ENCODE results near the gene SLIT1.

SLIT1 gene

DNA sequence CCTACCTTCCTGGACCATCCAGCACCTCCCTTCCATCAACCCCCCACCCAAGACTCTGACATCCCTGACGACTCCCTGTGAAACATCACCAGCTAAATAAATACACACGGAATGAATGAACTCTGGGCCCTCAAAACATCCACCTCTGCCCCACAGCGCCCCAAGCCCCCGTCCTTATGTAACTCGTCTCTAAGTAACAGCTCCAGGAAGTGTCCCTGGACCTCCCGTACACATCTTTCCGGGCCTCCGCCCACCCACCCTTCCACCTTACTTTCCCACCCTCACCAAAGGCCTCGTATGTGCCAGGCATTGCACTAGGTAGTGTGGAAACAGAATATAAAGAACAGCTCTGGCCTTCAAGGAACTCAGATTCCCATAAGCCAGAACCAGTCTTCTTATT lies 27.7 kb upstream of the SLIT1 start:
- Histone ChIP-seq H3K79me2 (ENCODE audit: insufficient read depth, low read length) (no peaks in the 10 kb centered on the region), H3K4me2 (ENCODE audit: low read depth, low read length, poor library complexity, severe bottlenecking) (no peak overlapping the region), H3F3A (ENCODE audit: insufficient read depth) (no peaks in the 10 kb centered on the region), H3K27me3 (ENCODE audit: low read length) (no peaks in the 10 kb centered on the region), H3K9me3 (ENCODE audit: insufficient read depth, low read length) (no peaks in the 10 kb centered on the region), H3K27ac (ENCODE audit: low read depth, low read length) (no peak overlapping the region), H2AFZ (ENCODE audit: low read depth, low read length, severe bottlenecking) (no peak overlapping the region), H3K9ac (ENCODE audit: low read length) (no peak overlapping the region), H3K36me3 (ENCODE audit: low read length) (no peaks in the 10 kb centered on the region), H3K4me3 (ENCODE audit: insufficient read depth, low read length, poor library complexity, severe bottlenecking) (no peak overlapping the region), H3K9me2 (replicated peaks; ENCODE audit: insufficient read depth, low read length) (no peaks in the 10 kb centered on the region), H4K20me1 (ENCODE audit: low read depth, low read length) (no peaks in the 10 kb centered on the region)
- no peak for TF ChIP-seq EZH2phosphoT487 (conservative IDR thresholded peaks at IDR 0.05; ENCODE audit: low read length)
- TF ChIP-seq, protein P1, sequence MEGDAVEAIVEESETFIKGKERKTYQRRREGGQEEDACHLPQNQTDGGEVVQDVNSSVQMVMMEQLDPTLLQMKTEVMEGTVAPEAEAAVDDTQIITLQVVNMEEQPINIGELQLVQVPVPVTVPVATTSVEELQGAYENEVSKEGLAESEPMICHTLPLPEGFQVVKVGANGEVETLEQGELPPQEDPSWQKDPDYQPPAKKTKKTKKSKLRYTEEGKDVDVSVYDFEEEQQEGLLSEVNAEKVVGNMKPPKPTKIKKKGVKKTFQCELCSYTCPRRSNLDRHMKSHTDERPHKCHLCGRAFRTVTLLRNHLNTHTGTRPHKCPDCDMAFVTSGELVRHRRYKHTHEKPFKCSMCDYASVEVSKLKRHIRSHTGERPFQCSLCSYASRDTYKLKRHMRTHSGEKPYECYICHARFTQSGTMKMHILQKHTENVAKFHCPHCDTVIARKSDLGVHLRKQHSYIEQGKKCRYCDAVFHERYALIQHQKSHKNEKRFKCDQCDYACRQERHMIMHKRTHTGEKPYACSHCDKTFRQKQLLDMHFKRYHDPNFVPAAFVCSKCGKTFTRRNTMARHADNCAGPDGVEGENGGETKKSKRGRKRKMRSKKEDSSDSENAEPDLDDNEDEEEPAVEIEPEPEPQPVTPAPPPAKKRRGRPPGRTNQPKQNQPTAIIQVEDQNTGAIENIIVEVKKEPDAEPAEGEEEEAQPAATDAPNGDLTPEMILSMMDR (IDR thresholded peaks at IDR 0.05; ENCODE audit: insufficient read depth, low read length, poor library complexity, severe bottlenecking) = no peak

DNA sequence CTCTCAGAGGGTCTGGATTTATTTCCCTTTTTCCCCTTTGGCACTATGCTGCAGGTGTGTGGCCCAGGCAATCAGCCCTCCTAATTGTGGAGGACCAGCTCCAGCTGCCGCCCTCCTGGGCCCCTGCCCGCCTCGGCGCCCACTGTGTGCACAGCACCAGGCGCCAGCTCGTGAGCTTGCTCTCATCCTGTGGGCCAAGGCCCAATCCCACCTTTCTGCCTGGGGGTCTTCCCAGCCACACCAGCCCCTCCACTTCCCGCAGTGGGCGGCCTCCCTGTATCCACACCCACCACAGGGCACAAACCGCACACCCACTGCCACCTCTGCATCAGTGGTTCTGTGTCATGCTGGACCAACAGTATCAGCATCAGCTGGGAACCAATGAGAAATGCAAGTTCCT lies 25.5 kb upstream of the SLIT1 start:
- Histone ChIP-seq H3F3A (ENCODE audit: insufficient read depth) (no peaks in the 10 kb centered on the region), H3K9ac (ENCODE audit: low read length) (no peak overlapping the region), H3K9me2 (replicated peaks; ENCODE audit: insufficient read depth, low read length) (no peaks in the 10 kb centered on the region), H3K4me2 (ENCODE audit: low read depth, low read length, poor library complexity, severe bottlenecking) (no peak overlapping the region), H2AFZ (ENCODE audit: low read depth, low read length, severe bottlenecking) (no peak overlapping the region), H3K4me3 (ENCODE audit: insufficient read depth, low read length, poor library complexity, severe bottlenecking) (no peak overlapping the region), H3K9me3 (ENCODE audit: insufficient read depth, low read length) (no peaks in the 10 kb centered on the region), H4K20me1 (ENCODE audit: low read depth, low read length) (no peaks in the 10 kb centered on the region), H3K27ac (ENCODE audit: low read depth, low read length) (no peak overlapping the region), H3K79me2 (ENCODE audit: insufficient read depth, low read length) (no peaks in the 10 kb centered on the region), H3K27me3 (ENCODE audit: low read length) (no peaks in the 10 kb centered on the region), H3K36me3 (ENCODE audit: low read length) (no peaks in the 10 kb centered on the region)
- TF ChIP-seq EZH2phosphoT487 (conservative IDR thresholded peaks at IDR 0.05; ENCODE audit: low read length) = no peak
- TF ChIP-seq, protein P1 (IDR thresholded peaks at IDR 0.05; ENCODE audit: insufficient read depth, low read length, poor library complexity, severe bottlenecking) = no peak

GRCh38 chr10:97210543-97210960 lies 24.8 kb upstream of the SLIT1 start:
- Histone ChIP-seq H4K20me1 (ENCODE audit: low read depth, low read length) (no peaks in the 10 kb centered on the region), H3F3A (ENCODE audit: insufficient read depth) (no peaks in the 10 kb centered on the region), H3K9me3 (ENCODE audit: insufficient read depth, low read length) (no peaks in the 10 kb centered on the region), H3K36me3 (ENCODE audit: low read length) (no peaks in the 10 kb centered on the region), H3K79me2 (ENCODE audit: insufficient read depth, low read length) (no peaks in the 10 kb centered on the region), H2AFZ (ENCODE audit: low read depth, low read length, severe bottlenecking) (no peak overlapping the region), H3K27me3 (ENCODE audit: low read length) (no peaks in the 10 kb centered on the region), H3K4me3 (ENCODE audit: insufficient read depth, low read length, poor library complexity, severe bottlenecking) (no peak overlapping the region), H3K9ac (ENCODE audit: low read length) (no peak overlapping the region), H3K4me2 (ENCODE audit: low read depth, low read length, poor library complexity, severe bottlenecking) (no peak overlapping the region), H3K9me2 (replicated peaks; ENCODE audit: insufficient read depth, low read length) (no peaks in the 10 kb centered on the region), H3K27ac (ENCODE audit: low read depth, low read length) (no peak overlapping the region)
- TF ChIP-seq, protein P1 (IDR thresholded peaks at IDR 0.05; ENCODE audit: insufficient read depth, low read length, poor library complexity, severe bottlenecking) = peak; percentile 91
- TF ChIP-seq EZH2phosphoT487 (conservative IDR thresholded peaks at IDR 0.05; ENCODE audit: low read length) = no peak

All from SU-DHL-6 (cell line).